H1 (cell line): Measurements from ENCODE around the gene TRAPPC8. TPM values are rescaled to one million over a fixed set of nuclear protein-coding genes. Genes with fewer than 3 reads are reported as not detected.

Source experiments
- BRCA1 ChIP-seq: IDR thresholded peaks from 2 replicates; pipeline ENCODE4 v1.6.1; 2012; ENCODE audit warnings: low read depth, low read length, improper control_type of control experiment
- CBX5 ChIP-seq: fragments of 300-800, 300-1000 bp; sonication (generic); IDR thresholded peaks from 2 replicates; pipeline ENCODE4 v1.7.1; 2016; ENCODE audit warnings: antibody characterized with exemption, low read length, low read depth
- KDM1A ChIP-seq: fragments of 200-600, 300-600 bp; sonication (generic); IDR thresholded peaks from 2 replicates; pipeline ENCODE4 v1.7.1; 2016; ENCODE audit warnings: mild to moderate bottlenecking, low read length, borderline replicate concordance
- polyA plus RNA-seq, 7 experiments: library from polyadenylated mRNA; depleted of rRNA in 3 of 7; stranded (reverse) in 5 of 7; unstranded in 2 of 7; fragments of >200 nt in 5 of 7; fragments of 200-250 nt in 2 of 7; gene quantifications; 1 replicate in 5 of 7; 2 replicates in 1 of 7; 4 replicates in 1 of 7; pipeline versions ENCODE4 v1.2.1 to v1.2.3, GENCODE V29; 2011 to 2013; ENCODE audit warnings: missing spikeins in 2 of 7, mixed read lengths in 2 of 7
- total RNA-seq: library from RNA; stranded (reverse); fragmentation: NEBNext Ultra II Directional; extraction: Animal tissue kit (Norgen Biotek cat#: 25700); gene quantifications from 2 replicates; pipeline ENCODE4 v1.2.1, GENCODE V29; 2021
- TF ChIP-seq, protein P1 (sequence below): fragments of 300-600 bp; sonication (generic); IDR thresholded peaks from 2 replicates; pipeline ENCODE4 v1.7.1; 2012; ENCODE audit warnings: low read length, moderate library complexity, mild to moderate bottlenecking, inconsistent platforms; ENCODE audit not compliant: insufficient replicate concordance

TRAPPC8 gene
- total and polyA plus RNA-seq, 2 of the 8 experiments (the other 6 are each of a cell fraction or from before 2014, with no cell fraction given) = 43.6 to 56.5 TPM

DNA sequence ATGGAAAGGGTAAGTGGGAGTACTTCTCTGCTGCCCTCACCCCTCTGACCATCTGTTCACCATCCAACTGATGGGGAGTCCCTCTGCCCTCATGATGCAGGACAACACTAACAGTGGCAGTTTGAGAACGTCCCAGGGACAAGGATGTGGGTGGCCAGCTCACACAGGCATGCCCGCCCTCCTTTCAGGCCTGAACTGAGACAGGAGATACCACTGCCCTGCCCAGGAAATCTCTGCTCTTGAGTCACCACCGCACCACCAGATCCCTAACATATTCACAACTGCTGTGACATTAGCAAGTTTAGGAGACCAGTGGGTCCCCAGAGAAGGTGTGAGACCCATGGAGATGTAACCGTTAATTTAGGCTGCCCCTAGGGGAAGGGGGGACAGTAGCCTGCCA lies 66.2 kb downstream of the TRAPPC8 start (continued):
- TF ChIP-seq, protein P1, sequence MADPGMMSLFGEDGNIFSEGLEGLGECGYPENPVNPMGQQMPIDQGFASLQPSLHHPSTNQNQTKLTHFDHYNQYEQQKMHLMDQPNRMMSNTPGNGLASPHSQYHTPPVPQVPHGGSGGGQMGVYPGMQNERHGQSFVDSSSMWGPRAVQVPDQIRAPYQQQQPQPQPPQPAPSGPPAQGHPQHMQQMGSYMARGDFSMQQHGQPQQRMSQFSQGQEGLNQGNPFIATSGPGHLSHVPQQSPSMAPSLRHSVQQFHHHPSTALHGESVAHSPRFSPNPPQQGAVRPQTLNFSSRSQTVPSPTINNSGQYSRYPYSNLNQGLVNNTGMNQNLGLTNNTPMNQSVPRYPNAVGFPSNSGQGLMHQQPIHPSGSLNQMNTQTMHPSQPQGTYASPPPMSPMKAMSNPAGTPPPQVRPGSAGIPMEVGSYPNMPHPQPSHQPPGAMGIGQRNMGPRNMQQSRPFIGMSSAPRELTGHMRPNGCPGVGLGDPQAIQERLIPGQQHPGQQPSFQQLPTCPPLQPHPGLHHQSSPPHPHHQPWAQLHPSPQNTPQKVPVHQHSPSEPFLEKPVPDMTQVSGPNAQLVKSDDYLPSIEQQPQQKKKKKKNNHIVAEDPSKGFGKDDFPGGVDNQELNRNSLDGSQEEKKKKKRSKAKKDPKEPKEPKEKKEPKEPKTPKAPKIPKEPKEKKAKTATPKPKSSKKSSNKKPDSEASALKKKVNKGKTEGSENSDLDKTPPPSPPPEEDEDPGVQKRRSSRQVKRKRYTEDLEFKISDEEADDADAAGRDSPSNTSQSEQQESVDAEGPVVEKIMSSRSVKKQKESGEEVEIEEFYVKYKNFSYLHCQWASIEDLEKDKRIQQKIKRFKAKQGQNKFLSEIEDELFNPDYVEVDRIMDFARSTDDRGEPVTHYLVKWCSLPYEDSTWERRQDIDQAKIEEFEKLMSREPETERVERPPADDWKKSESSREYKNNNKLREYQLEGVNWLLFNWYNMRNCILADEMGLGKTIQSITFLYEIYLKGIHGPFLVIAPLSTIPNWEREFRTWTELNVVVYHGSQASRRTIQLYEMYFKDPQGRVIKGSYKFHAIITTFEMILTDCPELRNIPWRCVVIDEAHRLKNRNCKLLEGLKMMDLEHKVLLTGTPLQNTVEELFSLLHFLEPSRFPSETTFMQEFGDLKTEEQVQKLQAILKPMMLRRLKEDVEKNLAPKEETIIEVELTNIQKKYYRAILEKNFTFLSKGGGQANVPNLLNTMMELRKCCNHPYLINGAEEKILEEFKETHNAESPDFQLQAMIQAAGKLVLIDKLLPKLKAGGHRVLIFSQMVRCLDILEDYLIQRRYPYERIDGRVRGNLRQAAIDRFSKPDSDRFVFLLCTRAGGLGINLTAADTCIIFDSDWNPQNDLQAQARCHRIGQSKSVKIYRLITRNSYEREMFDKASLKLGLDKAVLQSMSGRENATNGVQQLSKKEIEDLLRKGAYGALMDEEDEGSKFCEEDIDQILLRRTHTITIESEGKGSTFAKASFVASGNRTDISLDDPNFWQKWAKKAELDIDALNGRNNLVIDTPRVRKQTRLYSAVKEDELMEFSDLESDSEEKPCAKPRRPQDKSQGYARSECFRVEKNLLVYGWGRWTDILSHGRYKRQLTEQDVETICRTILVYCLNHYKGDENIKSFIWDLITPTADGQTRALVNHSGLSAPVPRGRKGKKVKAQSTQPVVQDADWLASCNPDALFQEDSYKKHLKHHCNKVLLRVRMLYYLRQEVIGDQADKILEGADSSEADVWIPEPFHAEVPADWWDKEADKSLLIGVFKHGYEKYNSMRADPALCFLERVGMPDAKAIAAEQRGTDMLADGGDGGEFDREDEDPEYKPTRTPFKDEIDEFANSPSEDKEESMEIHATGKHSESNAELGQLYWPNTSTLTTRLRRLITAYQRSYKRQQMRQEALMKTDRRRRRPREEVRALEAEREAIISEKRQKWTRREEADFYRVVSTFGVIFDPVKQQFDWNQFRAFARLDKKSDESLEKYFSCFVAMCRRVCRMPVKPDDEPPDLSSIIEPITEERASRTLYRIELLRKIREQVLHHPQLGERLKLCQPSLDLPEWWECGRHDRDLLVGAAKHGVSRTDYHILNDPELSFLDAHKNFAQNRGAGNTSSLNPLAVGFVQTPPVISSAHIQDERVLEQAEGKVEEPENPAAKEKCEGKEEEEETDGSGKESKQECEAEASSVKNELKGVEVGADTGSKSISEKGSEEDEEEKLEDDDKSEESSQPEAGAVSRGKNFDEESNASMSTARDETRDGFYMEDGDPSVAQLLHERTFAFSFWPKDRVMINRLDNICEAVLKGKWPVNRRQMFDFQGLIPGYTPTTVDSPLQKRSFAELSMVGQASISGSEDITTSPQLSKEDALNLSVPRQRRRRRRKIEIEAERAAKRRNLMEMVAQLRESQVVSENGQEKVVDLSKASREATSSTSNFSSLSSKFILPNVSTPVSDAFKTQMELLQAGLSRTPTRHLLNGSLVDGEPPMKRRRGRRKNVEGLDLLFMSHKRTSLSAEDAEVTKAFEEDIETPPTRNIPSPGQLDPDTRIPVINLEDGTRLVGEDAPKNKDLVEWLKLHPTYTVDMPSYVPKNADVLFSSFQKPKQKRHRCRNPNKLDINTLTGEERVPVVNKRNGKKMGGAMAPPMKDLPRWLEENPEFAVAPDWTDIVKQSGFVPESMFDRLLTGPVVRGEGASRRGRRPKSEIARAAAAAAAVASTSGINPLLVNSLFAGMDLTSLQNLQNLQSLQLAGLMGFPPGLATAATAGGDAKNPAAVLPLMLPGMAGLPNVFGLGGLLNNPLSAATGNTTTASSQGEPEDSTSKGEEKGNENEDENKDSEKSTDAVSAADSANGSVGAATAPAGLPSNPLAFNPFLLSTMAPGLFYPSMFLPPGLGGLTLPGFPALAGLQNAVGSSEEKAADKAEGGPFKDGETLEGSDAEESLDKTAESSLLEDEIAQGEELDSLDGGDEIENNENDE = no peak
- no peak for TF ChIP-seq KDM1A
- no peak for TF ChIP-seq CBX5
- no peak for TF ChIP-seq BRCA1
- TF ChIP-seq, all 59 proteins: peak for 0
